Stimulated activated CD4-positive, alpha-beta T cell treated with anti-CD3 and anti-CD28 coated beads, Interleukin-12 subunit alpha, Interleukin-12 subunit beta, amount 100 ng/mL, for 4 hours (primary cell): Measurements from ENCODE around the gene BTBD8.

Experiments
- DNase-seq: peaks from one replicate; pipeline ENCODE4 v3.0.0-alpha.2; 2020

Gene BTBD8

GRCh38 chr1:92194511-92194910 lies 114.4 kb downstream of the BTBD8 start:
- DNase-seq = no peak

GRCh38 chr1:92201973-92202372 lies 121.8 kb downstream of the BTBD8 start:
- DNase-seq = no peak

- DNase-seq = no peak
Measured at GRCh38 chr1:92203105-92203504, 123.0 kb downstream of the BTBD8 start.

GRCh38 chr1:92210701-92211100 lies 130.6 kb downstream of the BTBD8 start:
- DNase-seq = no peak

GRCh38 chr1:92211166-92211565 lies 131.0 kb downstream of the BTBD8 start:
- no peak for DNase-seq

- DNase-seq = no peak
Measured at GRCh38 chr1:92217721-92218120, 137.6 kb downstream of the BTBD8 start, which contains the start of gene C1orf146. C1orf146 (plus strand) TSS chr1:92217915; CDS start chr1:92231421, 13,506 bp downstream.

GRCh38 chr1:92218559-92218958 lies 138.4 kb downstream of the BTBD8 start:
- no peak for DNase-seq

- no peak for DNase-seq
Measured at GRCh38 chr1:92219028-92219427, 138.9 kb downstream of the BTBD8 start.

- DNase-seq = no peak
Measured at GRCh38 chr1:92228401-92228800, 148.3 kb downstream of the BTBD8 start.

GRCh38 chr1:92230736-92231135 lies 150.6 kb downstream of the BTBD8 start:
- no peak for DNase-seq
